GM12878 (cell line): Measurements from ENCODE around the gene MEG3.

Source experiments
- BCLAF1 ChIP-seq: fragments of 450-650 bp; IDR thresholded peaks from 2 replicates; pipeline ENCODE4 v1.6.1; 2017; ENCODE audit warnings: antibody characterized with exemption, mild to moderate bottlenecking, moderate library complexity
- EP300 ChIP-seq, 2 experiments: fragments of 150-350 bp in 1 of 2; IDR thresholded peaks; 2 replicates each; pipeline ENCODE4 v1.6.1; 2011 to 2012; ENCODE audit warnings: low read depth in 2 of 2, low read length in 2 of 2, borderline replicate concordance in 1 of 2, improper control_type of control experiment in 1 of 2, inconsistent platforms in 1 of 2; ENCODE audit not compliant: control insufficient read depth in 1 of 2
- MAX ChIP-seq: IDR thresholded peaks from 2 replicates; pipeline ENCODE4 v1.6.1; 2012; ENCODE audit warnings: low read depth, low read length, improper control_type of control experiment

GRCh38 chr14:100824091-100824551, 1.8 kb upstream of the MEG3 start:
- TF ChIP-seq BCLAF1 (no peak), EP300 (IDR thresholded peaks at IDR 0.05; ENCODE audit: borderline replicate concordance in 1 of 2, control insufficient read depth in 1 of 2, low read depth in 2 of 2, low read length in 2 of 2) (no peak), MAX (no peak)
